Stimulated activated CD8-positive, alpha-beta memory T cell treated with anti-CD3 and anti-CD28 coated beads, Interleukin-7, amount 100 ng/mL, for 48 hours (primary cell): ENCODE data around the gene HIP1R.
"Not testable (repeated sequence)": the region's sequence is repeated elsewhere in the genome, so short reads cannot be mapped to it uniquely, and the experiment has no call there.

Experiments
- DNase-seq, 2 donors: peaks; one replicate each; pipeline ENCODE4 v3.0.0-alpha.2; 2020; ENCODE audit warnings: low read depth in 1 of 2; ENCODE audit errors: extremely low read depth in 1 of 2

HIP1R gene

GRCh38 chr12:122872815-122873361 lies 37.6 kb downstream of the HIP1R start:
- no peak for DNase-seq

DNA sequence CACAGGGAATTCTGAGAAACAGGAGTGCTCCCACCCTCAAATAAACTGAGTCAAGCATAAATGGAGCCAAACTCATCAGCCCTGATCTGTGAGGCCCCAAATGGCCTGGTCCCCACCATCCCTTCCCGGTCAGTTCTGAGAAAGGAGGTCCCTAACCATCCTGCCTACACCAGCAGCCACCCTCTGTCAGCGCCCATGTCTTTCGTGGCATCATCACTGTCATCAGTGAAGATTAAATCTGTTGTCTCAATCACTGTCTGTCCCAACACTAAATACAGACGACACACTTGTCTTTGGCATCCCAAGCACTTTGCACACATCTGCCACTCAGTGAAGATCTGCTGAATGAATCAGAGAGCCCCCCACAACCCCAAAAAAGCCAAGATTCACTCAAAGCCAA lies 38.3 kb downstream of the HIP1R start:
- DNase-seq = no peak

DNA sequence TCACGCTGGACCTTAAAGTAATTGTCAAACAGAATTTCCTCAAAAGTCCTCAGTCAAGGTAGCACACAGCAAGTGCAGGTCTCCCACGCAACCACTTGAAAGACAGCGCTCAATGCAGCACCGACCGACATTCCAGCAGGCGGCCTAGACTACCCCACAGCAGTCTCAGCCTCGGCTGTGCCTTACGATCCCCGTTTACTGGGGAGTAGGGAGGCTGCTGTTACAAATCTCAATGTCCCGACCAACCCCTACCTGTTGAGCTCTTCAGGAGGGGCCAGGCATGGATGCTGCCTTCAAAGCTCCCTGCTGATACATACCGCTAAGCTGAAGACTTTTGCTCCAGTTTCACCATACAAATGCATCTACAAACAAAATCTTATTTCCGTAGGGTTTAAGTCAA lies 38.8 kb downstream of the HIP1R start:
- no peak for DNase-seq

DNA sequence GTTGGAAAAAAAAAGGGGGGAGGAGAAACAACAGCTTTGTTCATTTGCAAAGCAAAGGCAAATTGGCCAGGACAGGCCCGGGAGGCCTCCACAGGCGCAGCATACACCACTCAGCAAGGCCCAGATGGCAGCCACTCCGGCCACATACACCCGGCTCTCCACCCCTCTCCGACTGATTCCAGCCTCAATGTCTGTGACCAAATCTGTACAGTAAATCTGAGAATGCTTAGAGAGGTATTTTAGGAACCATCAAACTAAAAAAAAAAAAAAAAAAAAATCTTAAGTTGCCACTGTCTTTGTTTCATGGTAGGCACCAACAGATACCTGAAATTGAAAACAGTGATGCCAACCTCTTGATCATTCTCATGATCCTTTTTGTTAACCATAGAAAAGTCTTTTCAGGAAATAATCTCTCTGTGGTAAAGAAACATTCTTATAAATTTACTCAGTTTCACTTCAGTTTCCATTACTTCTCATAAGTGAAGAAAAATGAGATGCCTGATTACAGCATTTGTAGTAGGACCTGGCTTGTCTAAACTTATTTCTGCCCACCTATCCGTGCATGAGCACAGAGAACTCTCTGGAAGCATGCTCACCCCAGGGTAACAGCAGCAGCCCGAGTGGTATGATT lies 40.4 kb downstream of the HIP1R start:
- DNase-seq = no peak

DNA sequence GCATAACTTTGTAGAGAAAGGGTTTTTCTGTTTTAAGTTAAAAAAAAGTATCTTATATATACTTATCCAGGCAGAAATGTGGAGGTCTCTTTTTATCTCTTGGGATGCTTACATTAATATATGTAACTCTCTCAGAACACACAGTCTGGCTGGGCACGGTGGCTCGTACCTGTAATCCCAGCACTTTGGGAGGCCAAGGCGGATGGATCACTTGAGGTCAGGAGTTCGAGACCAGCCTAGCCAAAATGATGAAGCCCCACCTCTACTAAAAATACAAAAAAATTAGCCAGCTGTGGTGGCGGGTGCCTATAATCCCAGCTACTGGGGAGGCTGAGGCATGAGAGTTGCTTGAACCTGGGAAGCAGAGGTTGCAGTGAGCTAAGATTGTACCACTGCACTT lies 41.0 kb downstream of the HIP1R start:
- not testable (repeated sequence) for DNase-seq

- DNase-seq = no peak
These were observed 41.5 kb downstream of the HIP1R start for GRCh38 chr12:122876731-122877130.

- DNase-seq = no peak
These were observed 43.7 kb downstream of the HIP1R start for GRCh38 chr12:122878780-122879612.

GRCh38 chr12:122880155-122880667 lies 45.0 kb downstream of the HIP1R start:
- no peak for DNase-seq

DNA sequence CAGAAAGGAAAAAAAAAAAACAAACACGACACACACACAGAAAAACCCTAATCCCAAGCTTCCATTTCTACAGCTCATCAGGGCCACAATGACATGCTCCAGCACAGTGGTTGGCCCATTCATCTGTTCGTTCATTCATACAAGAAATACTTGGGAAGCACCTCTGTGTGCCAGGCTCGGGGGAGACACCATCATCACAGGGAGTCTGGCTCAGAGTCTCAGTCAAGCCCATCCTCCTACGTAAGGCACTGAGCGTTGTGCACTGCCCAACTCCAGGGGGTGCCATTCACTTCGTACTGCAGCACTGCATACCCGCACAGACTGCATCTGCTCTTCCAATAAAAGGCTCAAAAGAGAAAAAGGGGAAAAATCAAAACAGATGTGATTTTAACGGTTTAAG lies 45.4 kb downstream of the HIP1R start:
- no peak for DNase-seq

DNA sequence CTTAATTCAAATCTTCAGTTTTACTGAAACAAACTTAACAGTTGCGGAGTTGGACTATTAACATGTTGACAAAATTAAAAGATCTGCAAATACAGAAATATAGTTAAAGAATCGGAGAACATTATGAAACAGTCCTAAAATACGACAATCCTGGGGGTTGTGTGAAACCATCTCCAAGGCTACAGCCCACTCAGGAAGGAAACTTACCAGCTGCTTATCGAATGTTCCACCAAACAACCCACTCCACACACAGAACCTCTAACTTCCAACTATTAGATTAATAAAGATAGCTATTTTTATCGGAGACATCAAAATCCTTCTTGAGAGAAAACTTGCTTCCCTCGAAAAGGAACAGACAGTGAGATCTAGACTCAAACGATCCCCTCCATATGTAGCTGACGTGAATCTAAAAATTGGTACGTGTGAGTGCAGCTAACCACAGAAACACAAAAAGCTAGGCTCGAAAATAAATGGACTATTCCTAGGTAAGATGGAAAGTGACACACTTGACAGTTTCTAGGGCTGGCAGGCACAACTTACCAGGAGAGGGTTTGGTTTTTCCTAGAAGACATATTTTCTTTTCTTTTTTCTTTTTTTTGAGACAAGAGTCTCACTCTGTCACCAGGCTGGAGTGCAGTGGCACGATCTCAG lies 47.8 kb downstream of the HIP1R start:
- no peak for DNase-seq

DNA sequence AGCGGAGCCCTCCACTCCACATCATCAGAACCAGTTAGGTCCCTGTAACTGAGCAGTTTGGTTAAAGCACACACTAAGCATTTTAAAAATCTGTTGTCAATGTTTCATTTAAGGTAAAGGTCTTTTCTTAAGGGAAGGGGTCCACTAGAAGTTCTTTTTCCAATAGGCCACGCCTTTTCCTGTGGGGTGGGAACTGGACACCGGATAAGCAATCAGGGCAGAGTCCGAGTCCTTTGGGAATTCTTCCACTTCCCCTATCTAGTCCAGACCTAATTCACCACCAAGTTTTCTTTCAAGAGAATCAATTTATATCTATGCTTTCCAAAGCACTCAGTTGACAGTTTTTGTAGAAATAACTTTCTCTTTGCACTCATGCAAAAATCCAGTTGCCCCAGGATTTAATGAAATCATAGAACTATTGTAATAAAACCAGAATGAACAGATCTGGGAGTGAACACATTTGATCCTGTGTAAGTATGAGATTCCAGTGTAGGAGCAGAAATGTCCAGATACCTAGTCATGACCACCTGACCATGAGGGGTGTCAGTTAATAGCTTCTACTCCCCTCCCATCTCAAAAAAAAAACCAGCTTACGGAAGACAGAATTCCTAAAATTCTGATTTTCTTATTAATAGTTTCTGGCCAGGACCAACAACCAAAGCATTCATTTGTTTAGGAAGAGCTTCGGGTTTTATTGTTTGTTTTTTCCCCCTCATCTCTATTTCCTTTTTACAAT lies 49.0 kb downstream of the HIP1R start:
- DNase-seq = no peak

GRCh38 chr12:122884860-122885259 lies 49.6 kb downstream of the HIP1R start:
- no peak for DNase-seq

- no peak for DNase-seq
These were observed 50.9 kb downstream of the HIP1R start for GRCh38 chr12:122886161-122886560.

- peak; percentile 47 to 71 for DNase-seq
These were observed 51.9 kb downstream of the HIP1R start for GRCh38 chr12:122886851-122887818.

DNA sequence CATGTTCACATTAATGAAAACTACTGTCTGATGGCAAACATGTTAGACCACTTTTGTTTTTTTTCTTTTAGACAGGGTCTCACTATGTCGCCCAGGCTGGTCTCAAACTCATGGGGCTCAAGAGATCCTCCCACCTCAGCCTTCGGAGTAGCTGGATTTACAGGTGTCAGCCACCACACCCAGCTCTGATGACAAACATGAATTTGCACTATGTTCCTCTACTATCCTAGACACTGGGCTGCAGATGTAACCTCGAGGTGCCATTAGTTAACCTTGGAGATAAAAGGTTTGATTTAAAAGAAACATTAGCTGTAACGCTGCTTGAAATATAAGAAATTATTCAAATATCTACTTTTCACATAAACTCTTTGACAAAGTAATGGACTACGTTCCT lies 52.6 kb downstream of the HIP1R start:
- DNase-seq = no peak

- no peak for DNase-seq
These were observed 53.0 kb downstream of the HIP1R start for GRCh38 chr12:122888232-122888752.

- no peak for DNase-seq
These were observed 54.7 kb downstream of the HIP1R start for GRCh38 chr12:122889761-122890520.

GRCh38 chr12:122891661-122892525 lies 56.6 kb downstream of the HIP1R start:
- no peak for DNase-seq
